HepG2 (cell line): Measurements from ENCODE around the gene ZNF526. TPM values are rescaled to one million over a fixed set of nuclear protein-coding genes. Genes with fewer than 3 reads are reported as not detected.

Experiments
- BCL6 ChIP-seq: IDR thresholded peaks from 2 replicates; pipeline ENCODE4 v1.6.1; 2016; ENCODE audit warnings: missing genetic modification reagents, missing compliant biosample characterization
- FOXA1 ChIP-seq, 2 experiments: fragments of 450-650 bp in 1 of 2; sonication (generic) in 1 of 2; formaldehyde crosslinking in 1 of 2; IDR thresholded peaks; 2 replicates each; pipeline versions ENCODE4 v1.4.0 to v1.6.1; 2016 to 2020; ENCODE audit warnings: missing genetic modification reagents in 1 of 2
- HNF4A ChIP-seq: sonication (generic); formaldehyde crosslinking; IDR thresholded peaks from 2 replicates; pipeline ENCODE4 v1.4.0; 2020; ENCODE audit warnings: missing genetic modification reagents
- NAIF1 ChIP-seq: sonication (generic); formaldehyde crosslinking; IDR thresholded peaks from 2 replicates; pipeline ENCODE4 v1.5.0; 2020; ENCODE audit warnings: mild to moderate bottlenecking, missing genetic modification reagents, borderline replicate concordance
- NBN ChIP-seq: fragments of 450-650 bp; conservative IDR thresholded peaks from 2 replicates; pipeline ENCODE4 v1.6.1; 2017
- NFE2L2 ChIP-seq: fragments of 150-350 bp; IDR thresholded peaks from 2 replicates; pipeline ENCODE4 v1.6.1; 2014; ENCODE audit warnings: low read length
- NR1H2 ChIP-seq: sonication (generic); formaldehyde crosslinking; IDR thresholded peaks from 2 replicates; pipeline ENCODE4 v1.8.1; 2022; ENCODE audit warnings: low read depth, missing genetic modification reagents, borderline replicate concordance
- ONECUT2 ChIP-seq: sonication (generic); formaldehyde crosslinking; IDR thresholded peaks from 2 replicates; pipeline ENCODE4 v1.4.0; 2020; ENCODE audit warnings: missing genetic modification reagents
- REL ChIP-seq: sonication (generic); formaldehyde crosslinking; conservative IDR thresholded peaks from 2 replicates; pipeline ENCODE4 v1.8.0; 2022; ENCODE audit warnings: mild to moderate bottlenecking, missing genetic modification reagents, moderate library complexity
- SMYD3 ChIP-seq: sonication (generic); formaldehyde crosslinking; IDR thresholded peaks from 2 replicates; pipeline ENCODE4 v1.8.1; 2023; ENCODE audit warnings: mild to moderate bottlenecking, missing genetic modification reagents
- STAT5B ChIP-seq: sonication (generic); formaldehyde crosslinking; IDR thresholded peaks from 2 replicates; pipeline ENCODE4 v1.4.0; 2020; ENCODE audit warnings: missing genetic modification reagents
- ZBTB20 ChIP-seq: sonication (generic); formaldehyde crosslinking; IDR thresholded peaks from 2 replicates; pipeline ENCODE4 v1.8.1; 2023; ENCODE audit warnings: missing genetic modification reagents, low read depth, mild to moderate bottlenecking, borderline replicate concordance
- ZFP90 ChIP-seq: sonication (generic); formaldehyde crosslinking; IDR thresholded peaks from 2 replicates; pipeline ENCODE4 v1.8.0; 2022; ENCODE audit warnings: missing genetic modification reagents, mild to moderate bottlenecking, inconsistent platforms, borderline replicate concordance
- ZNF234 ChIP-seq: sonication (generic); formaldehyde crosslinking; conservative IDR thresholded peaks from 2 replicates; pipeline ENCODE4 v1.5.1; 2020; ENCODE audit warnings: mild to moderate bottlenecking, missing genetic modification reagents
- ZNF354B ChIP-seq: sonication (generic); formaldehyde crosslinking; IDR thresholded peaks from 2 replicates; pipeline ENCODE4 v1.8.0; 2022; ENCODE audit warnings: mild to moderate bottlenecking, missing genetic modification reagents
- ZNF567 ChIP-seq: sonication (generic); formaldehyde crosslinking; IDR thresholded peaks from 2 replicates; pipeline ENCODE4 v1.8.1; 2023; ENCODE audit warnings: mild to moderate bottlenecking, missing genetic modification reagents, borderline replicate concordance
- ZNF619 ChIP-seq: sonication (generic); formaldehyde crosslinking; IDR thresholded peaks from 2 replicates; pipeline ENCODE4 v1.4.0; 2020; ENCODE audit warnings: mild to moderate bottlenecking, missing genetic modification reagents
- ZSCAN12 ChIP-seq: sonication (generic); formaldehyde crosslinking; IDR thresholded peaks from 2 replicates; pipeline ENCODE4 v1.9.0; 2021; ENCODE audit warnings: mild to moderate bottlenecking, missing genetic modification reagents
- polyA plus RNA-seq, 8 experiments: library from polyadenylated mRNA; depleted of rRNA in 3 of 8; stranded (reverse) in 7 of 8; unstranded in 1 of 8; fragments of >200 nt; fragmentation: Illumina TruSeq in 4 of 8; extraction: Trizol in 4 of 8; gene quantifications; 2 replicates each; pipeline versions ENCODE4 v1.2.1 to v1.2.3, GENCODE V29; 2011 to 2016; ENCODE audit warnings: low read depth in 4 of 8, missing spikeins in 1 of 8, mixed read lengths in 1 of 8; ENCODE audit not compliant: insufficient read depth in 1 of 8
- total RNA-seq, 5 experiments: library from RNA; depleted of rRNA; stranded (reverse); fragments of >200 nt; fragmentation: Illumina TruSeq; extraction: Trizol; gene quantifications; 2 replicates each; pipeline ENCODE4 v1.2.3, GENCODE V29; 2016; ENCODE audit warnings: low read depth in 1 of 5
- TF ChIP-seq, protein P1 (sequence below): fragments of 450-650 bp; IDR thresholded peaks from 2 replicates; pipeline ENCODE4 v1.6.1; 2017
- TF ChIP-seq, protein P2 (sequence below): sonication (generic); formaldehyde crosslinking; conservative IDR thresholded peaks from 2 replicates; pipeline ENCODE4 v1.4.0; 2020; ENCODE audit warnings: missing genetic modification reagents
- TF ChIP-seq, protein P3 (sequence below): sonication (generic); formaldehyde crosslinking; IDR thresholded peaks from 2 replicates; pipeline ENCODE4 v1.4.0; 2020; ENCODE audit warnings: missing genetic modification reagents
- TF ChIP-seq, protein P4 (sequence below): sonication (generic); formaldehyde crosslinking; conservative IDR thresholded peaks from 2 replicates; pipeline ENCODE4 v1.8.0; 2022; ENCODE audit warnings: missing genetic modification reagents
- TF ChIP-seq, protein P5 (sequence below): IDR thresholded peaks from 2 replicates; pipeline ENCODE4 v1.6.1; 2012; ENCODE audit warnings: inconsistent platforms

The ZNF526 gene
- total and polyA plus RNA-seq, 2 of the 13 experiments (the other 11 are each of a cell fraction or from before 2014, with no cell fraction given), result 3.3 to 8.4 TPM

DNA sequence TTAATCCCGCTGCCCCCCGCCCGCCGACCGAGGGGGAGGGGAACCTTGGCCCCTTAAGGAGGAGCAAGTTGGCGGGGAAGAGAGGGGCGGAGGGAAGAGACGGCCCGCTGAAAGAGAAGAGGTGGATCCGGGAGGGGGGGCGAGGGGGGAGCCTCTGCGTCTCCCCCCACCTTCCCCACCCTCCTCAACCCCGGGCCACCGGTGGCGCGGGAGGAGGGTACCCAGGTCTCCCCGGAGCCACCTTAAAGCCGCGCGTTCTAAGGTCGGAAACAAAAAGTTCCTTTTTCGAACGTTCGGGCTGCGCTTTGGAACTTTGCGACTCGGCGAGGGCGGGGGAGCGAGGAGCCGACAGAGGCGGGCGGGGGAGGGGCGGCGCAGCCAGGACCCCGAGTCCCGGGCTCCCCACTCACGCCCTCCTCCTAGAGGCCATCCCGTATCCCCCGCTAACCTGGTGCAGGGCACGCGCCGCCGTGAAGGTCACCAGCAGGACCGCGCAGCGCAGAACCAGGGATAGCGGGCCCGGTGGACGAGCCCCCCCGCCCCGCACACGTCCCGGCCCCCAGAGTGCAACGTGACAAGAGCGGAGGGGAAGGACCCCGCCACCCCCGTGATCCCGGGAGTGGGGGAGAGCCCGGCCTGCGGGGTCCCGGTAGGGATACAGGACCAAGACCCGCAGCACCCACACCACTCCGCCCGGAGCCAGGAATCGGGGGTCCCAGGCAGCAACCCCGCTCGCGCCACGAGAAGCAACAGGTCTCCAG, 34.2 kb downstream of the ZNF526 start (continued):
- no peak for TF ChIP-seq ZFP90 (CRISPR knock-in tag)
- TF ChIP-seq, protein P1, sequence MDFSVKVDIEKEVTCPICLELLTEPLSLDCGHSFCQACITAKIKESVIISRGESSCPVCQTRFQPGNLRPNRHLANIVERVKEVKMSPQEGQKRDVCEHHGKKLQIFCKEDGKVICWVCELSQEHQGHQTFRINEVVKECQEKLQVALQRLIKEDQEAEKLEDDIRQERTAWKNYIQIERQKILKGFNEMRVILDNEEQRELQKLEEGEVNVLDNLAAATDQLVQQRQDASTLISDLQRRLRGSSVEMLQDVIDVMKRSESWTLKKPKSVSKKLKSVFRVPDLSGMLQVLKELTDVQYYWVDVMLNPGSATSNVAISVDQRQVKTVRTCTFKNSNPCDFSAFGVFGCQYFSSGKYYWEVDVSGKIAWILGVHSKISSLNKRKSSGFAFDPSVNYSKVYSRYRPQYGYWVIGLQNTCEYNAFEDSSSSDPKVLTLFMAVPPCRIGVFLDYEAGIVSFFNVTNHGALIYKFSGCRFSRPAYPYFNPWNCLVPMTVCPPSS, result no peak
- TF ChIP-seq HNF4A (CRISPR knock-in tag), result peak; percentile 70
- no peak for TF ChIP-seq ZNF354B (CRISPR knock-in tag)
- no peak for TF ChIP-seq ZNF234 (CRISPR knock-in tag)
- TF ChIP-seq, protein P2, sequence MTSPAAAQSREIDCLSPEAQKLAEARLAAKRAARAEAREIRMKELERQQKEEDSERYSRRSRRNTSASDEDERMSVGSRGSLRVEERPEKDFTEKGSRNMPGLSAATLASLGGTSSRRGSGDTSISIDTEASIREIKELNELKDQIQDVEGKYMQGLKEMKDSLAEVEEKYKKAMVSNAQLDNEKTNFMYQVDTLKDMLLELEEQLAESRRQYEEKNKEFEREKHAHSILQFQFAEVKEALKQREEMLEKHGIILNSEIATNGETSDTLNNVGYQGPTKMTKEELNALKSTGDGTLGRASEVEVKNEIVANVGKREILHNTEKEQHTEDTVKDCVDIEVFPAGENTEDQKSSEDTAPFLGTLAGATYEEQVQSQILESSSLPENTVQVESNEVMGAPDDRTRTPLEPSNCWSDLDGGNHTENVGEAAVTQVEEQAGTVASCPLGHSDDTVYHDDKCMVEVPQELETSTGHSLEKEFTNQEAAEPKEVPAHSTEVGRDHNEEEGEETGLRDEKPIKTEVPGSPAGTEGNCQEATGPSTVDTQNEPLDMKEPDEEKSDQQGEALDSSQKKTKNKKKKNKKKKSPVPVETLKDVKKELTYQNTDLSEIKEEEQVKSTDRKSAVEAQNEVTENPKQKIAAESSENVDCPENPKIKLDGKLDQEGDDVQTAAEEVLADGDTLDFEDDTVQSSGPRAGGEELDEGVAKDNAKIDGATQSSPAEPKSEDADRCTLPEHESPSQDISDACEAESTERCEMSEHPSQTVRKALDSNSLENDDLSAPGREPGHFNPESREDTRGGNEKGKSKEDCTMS (CRISPR knock-in tag), result no peak
- TF ChIP-seq NBN, result no peak
- TF ChIP-seq, protein P3, sequence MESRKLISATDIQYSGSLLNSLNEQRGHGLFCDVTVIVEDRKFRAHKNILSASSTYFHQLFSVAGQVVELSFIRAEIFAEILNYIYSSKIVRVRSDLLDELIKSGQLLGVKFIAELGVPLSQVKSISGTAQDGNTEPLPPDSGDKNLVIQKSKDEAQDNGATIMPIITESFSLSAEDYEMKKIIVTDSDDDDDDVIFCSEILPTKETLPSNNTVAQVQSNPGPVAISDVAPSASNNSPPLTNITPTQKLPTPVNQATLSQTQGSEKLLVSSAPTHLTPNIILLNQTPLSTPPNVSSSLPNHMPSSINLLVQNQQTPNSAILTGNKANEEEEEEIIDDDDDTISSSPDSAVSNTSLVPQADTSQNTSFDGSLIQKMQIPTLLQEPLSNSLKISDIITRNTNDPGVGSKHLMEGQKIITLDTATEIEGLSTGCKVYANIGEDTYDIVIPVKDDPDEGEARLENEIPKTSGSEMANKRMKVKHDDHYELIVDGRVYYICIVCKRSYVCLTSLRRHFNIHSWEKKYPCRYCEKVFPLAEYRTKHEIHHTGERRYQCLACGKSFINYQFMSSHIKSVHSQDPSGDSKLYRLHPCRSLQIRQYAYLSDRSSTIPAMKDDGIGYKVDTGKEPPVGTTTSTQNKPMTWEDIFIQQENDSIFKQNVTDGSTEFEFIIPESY (CRISPR knock-in tag), result no peak
- no peak for TF ChIP-seq SMYD3
- TF ChIP-seq FOXA1 (IDR thresholded peaks at IDR 0.05), result no peak
- TF ChIP-seq FOXA1 (CRISPR knock-in tag; IDR thresholded peaks at IDR 0.05), result no peak
- no peak for TF ChIP-seq ZNF567
- no peak for TF ChIP-seq STAT5B (CRISPR knock-in tag)
- peak; percentile 11; the same call in 1 of the 2 replicates for TF ChIP-seq BCL6 (CRISPR knock-in tag)
- TF ChIP-seq, protein P4, sequence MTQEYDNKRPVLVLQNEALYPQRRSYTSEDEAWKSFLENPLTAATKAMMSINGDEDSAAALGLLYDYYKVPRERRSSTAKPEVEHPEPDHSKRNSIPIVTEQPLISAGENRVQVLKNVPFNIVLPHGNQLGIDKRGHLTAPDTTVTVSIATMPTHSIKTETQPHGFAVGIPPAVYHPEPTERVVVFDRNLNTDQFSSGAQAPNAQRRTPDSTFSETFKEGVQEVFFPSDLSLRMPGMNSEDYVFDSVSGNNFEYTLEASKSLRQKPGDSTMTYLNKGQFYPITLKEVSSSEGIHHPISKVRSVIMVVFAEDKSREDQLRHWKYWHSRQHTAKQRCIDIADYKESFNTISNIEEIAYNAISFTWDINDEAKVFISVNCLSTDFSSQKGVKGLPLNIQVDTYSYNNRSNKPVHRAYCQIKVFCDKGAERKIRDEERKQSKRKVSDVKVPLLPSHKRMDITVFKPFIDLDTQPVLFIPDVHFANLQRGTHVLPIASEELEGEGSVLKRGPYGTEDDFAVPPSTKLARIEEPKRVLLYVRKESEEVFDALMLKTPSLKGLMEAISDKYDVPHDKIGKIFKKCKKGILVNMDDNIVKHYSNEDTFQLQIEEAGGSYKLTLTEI (CRISPR knock-in tag), result no peak
- no peak for TF ChIP-seq ZNF619 (CRISPR knock-in tag)
- no peak for TF ChIP-seq ONECUT2
- no peak for TF ChIP-seq NR1H2 (CRISPR knock-in tag)
- TF ChIP-seq ZSCAN12 (CRISPR knock-in tag), result no peak
- TF ChIP-seq, protein P5, sequence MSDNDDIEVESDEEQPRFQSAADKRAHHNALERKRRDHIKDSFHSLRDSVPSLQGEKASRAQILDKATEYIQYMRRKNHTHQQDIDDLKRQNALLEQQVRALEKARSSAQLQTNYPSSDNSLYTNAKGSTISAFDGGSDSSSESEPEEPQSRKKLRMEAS, result peak; percentile 63
- TF ChIP-seq NAIF1 (CRISPR knock-in tag), result no peak
- TF ChIP-seq ZBTB20 (CRISPR knock-in tag), result no peak
- 0 out of 2 replicates have a peak, but pooled peaks have one; percentile 42 for TF ChIP-seq REL (CRISPR knock-in tag)
- no peak for TF ChIP-seq NFE2L2
